Measurements from ENCODE around the gene GRM5. TPM values are rescaled to one million over a fixed set of nuclear protein-coding genes. Genes with fewer than 3 reads are reported as not detected.

Gene GRM5
- total and polyA plus RNA-seq, 2 donors (not counting 1 experiment from before 2014, with no cell fraction given) = not detected

- ChIA-PET CTCF (no interaction called here), POLR2A (no interaction called here)
- no peaks in the 10 kb centered on the region for H3K9me3 Mint-ChIP-seq (ENCODE audit: insufficient read depth)
- no peaks in the 10 kb centered on the region for H3K79me2 ChIP-seq (ENCODE audit: control insufficient read depth, insufficient read depth, low read length)
- H3K4me2 ChIP-seq (replicated peaks; ENCODE audit: low read depth, low read length, poor library complexity, severe bottlenecking) = no peak overlapping the region
- intact Hi-C loops (cut with micrococcal nuclease) = no loop called here
- TF ChIP-seq CTCF (IDR thresholded peaks at IDR 0.05) = no peak
- no peak for TF ChIP-seq EZH2 (IDR thresholded peaks at IDR 0.05; ENCODE audit: borderline replicate concordance, insufficient read depth, low read depth, low read length, poor library complexity, severe bottlenecking)
- H3K36me3 ChIP-seq (replicated peaks in 1 of 2; ENCODE audit: control extremely low read depth in 1 of 2, control insufficient read depth in 1 of 2, extremely low read depth in 1 of 2, insufficient read depth in 2 of 2, low read length in 1 of 2) = no peaks in the 10 kb centered on the region
- no peaks in the 10 kb centered on the region for H4K20me1 ChIP-seq (ENCODE audit: control insufficient read depth, insufficient read depth, low read length, poor library complexity, severe bottlenecking)
- no peak overlapping the region for H3K9ac ChIP-seq (ENCODE audit: low read length)
- DNase-seq (no peak), ATAC-seq (ENCODE audit: low read depth) (no peak)
- no peak overlapping the region for H2AFZ ChIP-seq (ENCODE audit: insufficient read depth, low read depth, low read length, poor library complexity, severe bottlenecking)
- no peaks in the 10 kb centered on the region for H3K27me3 Mint-ChIP-seq
- WGBS (ENCODE audit: insufficient coverage) = no CpG with 5 or more reads among the region's 2 CpGs
- no peaks in the 10 kb centered on the region for H3K27me3 ChIP-seq (replicated peaks in 1 of 4; ENCODE audit: control extremely low read depth in 1 of 4, control insufficient read depth in 3 of 4, insufficient read depth in 4 of 4, low read length in 3 of 4)
- H3K27ac Mint-ChIP-seq = no peak overlapping the region
- H3K4me1 Mint-ChIP-seq = no peaks in the 10 kb centered on the region
- H3K27ac ChIP-seq (ENCODE audit: low read length in 2 of 2) = no peak overlapping the region
- no peaks in the 10 kb centered on the region for H3K4me1 ChIP-seq (ENCODE audit: control insufficient read depth in 2 of 2, insufficient read depth in 2 of 2, low read length in 2 of 2)
- H3K4me3 ChIP-seq (ENCODE audit: control extremely low read depth in 1 of 5, extremely low read depth in 1 of 5, insufficient read depth in 1 of 5, low read depth in 2 of 5, low read length in 4 of 5) = no peak overlapping the region
- no peak overlapping the region for H3K4me3 Mint-ChIP-seq
- no peaks in the 10 kb centered on the region for H3K9me3 ChIP-seq (ENCODE audit: control extremely low read depth in 1 of 3, control insufficient read depth in 2 of 3, insufficient read depth in 1 of 3, low read length in 2 of 3)
These were observed 471.4 kb downstream of the GRM5 start for GRCh38 chr11:88594274-88594950.

- Mint-ChIP-seq H3K9me3 (ENCODE audit: insufficient read depth) (no peaks in the 10 kb centered on the region), H3K27ac (no peak overlapping the region), H3K27me3 (no peaks in the 10 kb centered on the region), H3K4me1 (no peaks in the 10 kb centered on the region), H3K4me3 (no peak overlapping the region)
- no peak for ATAC-seq (ENCODE audit: low read depth)
- no peaks in the 10 kb centered on the region for H4K20me1 ChIP-seq (ENCODE audit: control insufficient read depth, insufficient read depth, low read length, poor library complexity, severe bottlenecking)
- no peaks in the 10 kb centered on the region for H3K79me2 ChIP-seq (ENCODE audit: control insufficient read depth, insufficient read depth, low read length)
- no peaks in the 10 kb centered on the region for H3K27me3 ChIP-seq (replicated peaks in 1 of 4; ENCODE audit: control extremely low read depth in 1 of 4, control insufficient read depth in 3 of 4, insufficient read depth in 4 of 4, low read length in 3 of 4)
- H3K9me3 ChIP-seq (ENCODE audit: control extremely low read depth in 1 of 3, control insufficient read depth in 2 of 3, insufficient read depth in 1 of 3, low read length in 2 of 3) = no peaks in the 10 kb centered on the region
- DNase-seq = no peak
- H3K27ac ChIP-seq (ENCODE audit: low read length in 2 of 2) = no peak overlapping the region
- no peaks in the 10 kb centered on the region for H3K36me3 ChIP-seq (replicated peaks in 1 of 2; ENCODE audit: control extremely low read depth in 1 of 2, control insufficient read depth in 1 of 2, extremely low read depth in 1 of 2, insufficient read depth in 2 of 2, low read length in 1 of 2)
- CTCF ChIA-PET = no interaction called here
- no peak overlapping the region for H3K4me2 ChIP-seq (replicated peaks; ENCODE audit: low read depth, low read length, poor library complexity, severe bottlenecking)
- POLR2A ChIA-PET = no interaction called here
- no peak overlapping the region for H3K4me3 ChIP-seq (ENCODE audit: control extremely low read depth in 1 of 5, extremely low read depth in 1 of 5, insufficient read depth in 1 of 5, low read depth in 2 of 5, low read length in 4 of 5)
- intact Hi-C loops (cut with micrococcal nuclease) = no loop called here
- TF ChIP-seq CTCF (IDR thresholded peaks at IDR 0.05) (no peak), EZH2 (IDR thresholded peaks at IDR 0.05; ENCODE audit: borderline replicate concordance, insufficient read depth, low read depth, low read length, poor library complexity, severe bottlenecking) (no peak)
- H2AFZ ChIP-seq (ENCODE audit: insufficient read depth, low read depth, low read length, poor library complexity, severe bottlenecking) = no peak overlapping the region
- WGBS (ENCODE audit: insufficient coverage) = no CpG with 5 or more reads among the region's 3 CpGs
- H3K9ac ChIP-seq (ENCODE audit: low read length) = no peak overlapping the region
- no peaks in the 10 kb centered on the region for H3K4me1 ChIP-seq (ENCODE audit: control insufficient read depth in 2 of 2, insufficient read depth in 2 of 2, low read length in 2 of 2)
These were observed 475.4 kb downstream of the GRM5 start for GRCh38 chr11:88590361-88590760.
